NCI-H2171 (cell line): Measurements from ENCODE around the gene GPX1.
"Not testable (repeated sequence)": the region's sequence is repeated elsewhere in the genome, so short reads cannot be mapped to it uniquely, and the experiment has no call there.

ENCODE experiments used
- DNase-seq: peaks from one replicate; lab custom pipeline; 2025; lab: John Stamatoyannopoulos, UW

The GPX1 gene

GRCh38 chr3:49357443-49358216 is 523 bp downstream of the GPX1 start:
- not testable (repeated sequence) for DNase-seq

- not testable (repeated sequence) for DNase-seq
Observed at GRCh38 chr3:49357095-49357442, 1.1 kb downstream of the GPX1 start.

- DNase-seq = no peak
Observed at GRCh38 chr3:49352890-49353421, 5.2 kb downstream of the GPX1 start.

DNA sequence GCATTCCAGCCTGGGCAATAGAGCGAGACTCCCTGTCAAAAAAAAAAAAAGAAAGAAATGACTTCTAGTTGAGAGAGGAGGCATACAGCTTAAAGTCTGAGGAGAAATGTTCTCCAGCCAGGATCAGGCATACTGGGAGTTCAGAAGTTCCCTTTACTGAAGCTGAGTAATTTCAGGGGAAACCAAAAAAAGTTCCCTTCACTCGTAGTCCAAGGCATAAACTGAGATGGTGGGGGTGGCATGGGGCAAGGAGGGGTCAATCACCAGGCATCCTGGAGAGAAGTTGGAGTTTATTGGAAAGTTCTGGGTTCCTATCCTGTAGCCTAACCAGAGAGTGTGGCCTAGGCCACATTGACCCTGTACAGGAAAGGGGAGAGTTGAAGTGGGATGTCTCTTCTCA is 5.9 kb downstream of the GPX1 start:
- no peak for DNase-seq

DNA sequence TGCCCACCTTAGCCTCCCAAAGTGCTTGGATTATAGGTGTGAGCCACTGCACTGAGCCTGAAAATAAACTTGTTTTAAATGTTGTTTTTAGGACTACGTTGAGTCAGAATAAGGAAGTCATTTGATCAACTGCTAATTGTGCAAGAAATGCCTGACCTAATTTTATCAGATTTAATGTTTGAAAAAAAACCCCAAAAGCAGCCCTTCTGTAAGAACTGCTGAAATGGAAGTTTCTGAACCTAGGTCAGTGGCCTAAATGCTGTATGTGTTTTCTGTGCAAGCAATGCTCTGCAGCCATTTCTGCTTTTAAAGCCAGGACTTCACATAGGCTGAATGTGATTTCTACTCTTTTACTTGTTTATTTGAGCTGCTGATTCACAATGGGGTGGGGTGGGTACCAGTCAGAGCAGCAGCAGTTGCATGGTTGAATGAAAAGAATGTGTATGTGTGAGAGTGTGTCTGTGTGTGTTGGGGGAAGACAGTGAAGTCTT is 6.6 kb downstream of the GPX1 start:
- no peak for DNase-seq

DNA sequence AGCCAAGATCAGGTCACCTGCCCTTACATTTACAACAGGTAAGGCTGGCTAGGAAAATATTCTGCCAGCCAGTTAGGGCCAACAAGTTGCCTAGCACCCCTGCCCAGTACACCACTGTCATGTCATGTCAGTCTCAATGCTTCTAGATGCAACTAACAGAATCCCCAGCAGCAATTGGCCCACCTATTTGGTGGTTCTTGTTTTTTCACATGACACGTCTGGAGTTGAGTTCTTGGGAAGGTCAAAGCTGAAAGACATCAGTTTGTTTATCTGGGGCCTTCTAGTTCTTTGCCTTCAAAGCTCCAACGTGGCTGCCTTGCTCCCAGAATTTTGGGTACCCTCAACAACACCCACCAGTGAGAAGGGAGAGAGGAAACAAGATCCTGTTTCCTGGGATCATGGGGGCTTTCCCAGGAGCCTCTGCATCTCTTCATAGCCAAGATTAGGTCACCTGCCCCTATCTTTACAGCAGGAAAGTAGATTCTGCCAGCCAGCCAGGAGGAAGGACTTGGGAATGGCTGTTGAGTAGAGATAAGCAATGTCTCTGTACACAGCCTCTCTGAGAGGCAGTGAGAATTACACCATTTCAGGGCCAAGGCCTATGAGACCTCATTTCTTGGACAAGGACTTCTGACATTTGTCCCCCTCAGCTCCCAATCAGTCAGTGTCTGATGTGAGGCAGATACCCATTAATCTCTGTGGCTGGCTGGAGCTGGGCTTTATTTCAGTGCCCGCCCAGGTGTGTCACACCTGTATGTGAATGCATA is 8.6 kb downstream of the GPX1 start:
- DNase-seq = no peak

- not testable (repeated sequence) for DNase-seq
Observed at GRCh38 chr3:49348361-49348760, 9.8 kb downstream of the GPX1 start.

- no peak for DNase-seq
Observed at GRCh38 chr3:49346797-49347251, 11.3 kb downstream of the GPX1 start.

DNA sequence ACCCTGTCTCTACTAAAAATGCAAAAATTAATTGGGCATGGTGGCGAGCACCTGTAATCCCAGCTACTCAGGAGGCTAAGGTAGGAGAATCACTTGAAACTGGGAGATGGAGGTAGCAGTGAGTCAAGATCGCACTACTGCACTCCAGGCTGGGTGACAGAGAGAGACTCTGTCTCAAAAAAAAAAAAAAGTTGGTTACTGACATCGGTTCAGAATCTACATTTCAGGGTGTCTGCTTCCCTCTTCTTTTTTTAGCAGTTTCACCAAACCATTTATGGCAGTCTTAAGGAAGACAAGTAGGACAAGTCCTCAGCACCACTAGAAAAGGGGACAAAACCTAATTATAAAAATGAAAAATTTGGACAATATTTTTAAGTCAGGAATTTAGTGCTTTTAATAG is 15.0 kb downstream of the GPX1 start:
- DNase-seq = no peak

- DNase-seq = no peak
Observed at GRCh38 chr3:49341996-49342395, 16.2 kb downstream of the GPX1 start.

DNA sequence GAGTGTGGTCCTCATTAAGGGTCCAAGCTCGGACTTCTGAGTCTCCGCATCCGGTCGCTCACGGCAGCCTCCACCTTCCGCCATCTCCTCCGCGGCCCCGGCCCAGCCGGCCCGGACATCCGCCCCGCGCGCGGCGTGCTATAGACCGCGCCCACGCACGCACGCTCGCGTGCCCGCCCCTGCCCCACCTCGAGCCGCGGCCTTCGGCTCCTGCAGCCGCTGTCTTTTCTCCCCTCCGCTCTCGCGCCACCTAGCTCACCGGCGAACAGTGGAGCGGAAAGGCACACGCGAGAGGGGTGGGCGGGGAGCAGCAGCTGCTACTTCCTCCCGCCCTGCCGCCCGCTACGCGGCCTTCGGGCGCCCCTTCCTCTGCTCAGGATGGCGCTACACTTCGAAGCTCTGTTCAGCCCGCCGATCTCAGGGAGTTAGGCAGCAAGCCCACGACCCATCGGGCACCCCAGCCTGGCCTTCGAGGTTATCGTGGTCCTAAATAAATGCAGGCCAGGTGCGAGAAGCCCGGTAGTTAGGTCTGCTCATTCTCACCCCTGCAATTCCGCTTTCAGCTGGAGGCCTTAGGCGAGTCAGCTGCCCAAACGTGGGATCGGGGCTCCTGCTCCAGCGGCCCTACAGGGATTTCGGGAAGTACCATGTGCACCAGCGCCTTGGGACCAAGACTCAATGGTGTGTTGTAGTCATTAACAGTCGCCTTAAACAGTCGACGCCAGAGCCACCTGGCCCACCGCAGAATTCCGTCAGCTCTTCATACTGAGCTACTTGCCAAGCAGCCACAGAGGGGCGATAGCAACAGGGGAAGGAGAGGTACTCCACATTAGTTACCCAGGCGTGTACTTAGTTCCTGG is 18.0 kb downstream of the GPX1 start, which contains the start of gene USP4:
Gene USP4, minus strand, starts transcription at position 113 of the 860 bp plus-strand sequence. Its CDS starts 29 bp downstream, at position 84.
- peak; percentile 55 for DNase-seq

DNA sequence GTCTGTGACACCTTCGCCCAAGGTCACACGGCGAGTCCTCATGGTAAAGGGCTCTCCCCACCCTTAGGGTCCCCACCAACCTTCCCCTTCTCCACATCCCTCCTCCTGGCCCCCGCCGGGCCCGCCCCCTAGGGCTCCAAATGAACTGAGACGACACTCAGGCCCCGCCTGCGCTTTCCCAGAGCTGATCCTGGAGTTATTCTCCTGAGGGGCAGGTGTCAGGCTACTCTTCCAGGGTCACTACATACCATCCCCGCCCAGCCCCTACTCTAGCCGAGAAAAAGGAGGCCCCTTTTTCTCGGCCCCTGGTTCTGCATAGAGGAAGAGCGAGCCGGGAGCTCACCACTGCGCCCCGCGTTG is 18.6 kb downstream of the GPX1 start:
- DNase-seq = no peak

DNA sequence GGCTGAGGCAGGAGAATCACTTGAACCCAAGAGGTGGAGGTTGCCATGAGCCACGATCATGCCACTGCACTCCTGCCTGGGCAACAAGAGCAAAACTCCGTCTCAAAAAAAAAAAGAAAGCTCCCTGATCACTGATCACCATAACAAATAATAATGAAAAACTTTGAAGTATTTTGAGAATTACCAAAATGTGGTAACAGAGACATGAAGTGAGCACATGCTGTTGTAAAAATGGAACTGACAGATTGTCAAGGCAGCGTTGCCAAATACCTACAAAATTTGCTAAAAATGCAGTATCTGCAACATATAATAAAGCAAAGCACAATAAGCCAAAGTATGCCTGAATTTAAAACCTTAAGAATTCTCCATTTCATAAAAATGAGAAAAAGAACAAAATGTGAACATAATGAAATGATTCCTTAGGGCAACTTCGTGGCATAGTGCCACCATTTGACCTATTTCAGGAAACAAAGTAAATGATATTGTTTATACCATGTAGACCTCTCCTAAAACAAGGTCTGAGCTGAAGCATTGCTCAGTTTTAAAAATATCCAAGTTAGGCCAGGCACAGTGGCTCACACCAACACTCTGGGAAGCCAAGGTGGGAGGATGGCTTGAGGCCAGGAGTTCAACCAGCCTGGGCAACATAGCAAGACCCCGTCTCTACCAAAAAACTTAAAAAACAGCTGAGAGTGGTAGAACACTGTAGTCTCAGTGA is 24.1 kb downstream of the GPX1 start:
- no peak for DNase-seq

DNA sequence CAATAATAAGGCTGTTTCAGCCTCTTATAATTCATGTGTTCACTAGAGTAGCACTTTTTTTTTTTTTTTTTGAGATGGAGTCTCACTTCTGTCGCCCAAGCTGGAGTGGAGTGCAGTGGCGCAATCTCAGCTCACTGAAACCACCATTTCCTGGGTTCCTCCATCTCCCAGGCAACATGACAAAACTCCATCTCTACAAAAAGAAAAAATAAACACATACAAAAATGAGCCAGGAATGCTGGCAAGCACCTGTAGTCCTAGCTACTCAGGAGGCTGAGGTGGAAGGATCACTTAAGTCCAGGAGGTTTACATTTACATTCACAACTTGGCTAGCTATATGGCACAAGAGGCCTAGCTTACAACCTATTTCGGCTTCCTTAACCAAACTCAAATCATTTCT is 25.1 kb downstream of the GPX1 start:
- no peak for DNase-seq

GRCh38 chr3:49329186-49329585 is 29.0 kb downstream of the GPX1 start:
- DNase-seq = no peak

DNA sequence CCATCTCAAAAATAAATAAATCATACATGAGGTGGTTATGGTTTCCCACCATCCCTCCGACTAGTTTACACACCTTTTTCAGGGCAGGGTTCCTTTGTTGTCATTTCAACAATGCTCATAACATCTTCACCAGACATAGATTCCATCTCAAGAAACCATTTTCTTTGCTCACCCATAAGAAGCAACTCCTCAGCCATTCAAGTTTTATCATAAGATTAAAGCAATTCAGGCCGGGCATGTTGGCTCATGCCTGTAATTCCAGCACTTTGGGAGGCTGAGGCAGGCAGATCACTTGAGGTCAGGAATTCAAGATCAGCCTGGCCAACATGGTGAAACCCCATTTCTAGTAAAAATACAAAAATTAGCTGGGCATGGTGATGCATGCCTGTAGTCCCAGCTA is 29.8 kb downstream of the GPX1 start:
- not testable (repeated sequence) for DNase-seq

GRCh38 chr3:49327485-49327884 is 30.7 kb downstream of the GPX1 start:
- DNase-seq = no peak

DNA sequence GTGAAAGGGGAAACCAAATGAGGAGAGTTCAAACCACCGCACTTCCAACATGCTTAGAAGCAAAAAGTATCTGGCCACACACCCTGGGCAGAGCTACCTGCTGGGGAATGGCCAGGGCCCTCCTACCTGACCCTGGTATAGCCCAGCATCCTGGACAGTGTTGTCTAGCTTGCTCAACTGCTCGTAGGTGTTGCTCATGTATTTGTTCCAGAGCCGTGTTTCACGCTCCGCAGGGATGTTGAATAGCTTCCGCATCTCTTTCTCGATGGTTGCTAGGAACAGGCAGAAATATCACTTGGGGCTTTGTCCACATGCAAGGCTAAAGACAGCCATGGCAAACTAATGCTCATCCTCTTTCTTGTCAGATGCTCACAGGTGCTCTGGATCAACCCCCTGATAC is 33.4 kb downstream of the GPX1 start:
- DNase-seq = no peak

DNA sequence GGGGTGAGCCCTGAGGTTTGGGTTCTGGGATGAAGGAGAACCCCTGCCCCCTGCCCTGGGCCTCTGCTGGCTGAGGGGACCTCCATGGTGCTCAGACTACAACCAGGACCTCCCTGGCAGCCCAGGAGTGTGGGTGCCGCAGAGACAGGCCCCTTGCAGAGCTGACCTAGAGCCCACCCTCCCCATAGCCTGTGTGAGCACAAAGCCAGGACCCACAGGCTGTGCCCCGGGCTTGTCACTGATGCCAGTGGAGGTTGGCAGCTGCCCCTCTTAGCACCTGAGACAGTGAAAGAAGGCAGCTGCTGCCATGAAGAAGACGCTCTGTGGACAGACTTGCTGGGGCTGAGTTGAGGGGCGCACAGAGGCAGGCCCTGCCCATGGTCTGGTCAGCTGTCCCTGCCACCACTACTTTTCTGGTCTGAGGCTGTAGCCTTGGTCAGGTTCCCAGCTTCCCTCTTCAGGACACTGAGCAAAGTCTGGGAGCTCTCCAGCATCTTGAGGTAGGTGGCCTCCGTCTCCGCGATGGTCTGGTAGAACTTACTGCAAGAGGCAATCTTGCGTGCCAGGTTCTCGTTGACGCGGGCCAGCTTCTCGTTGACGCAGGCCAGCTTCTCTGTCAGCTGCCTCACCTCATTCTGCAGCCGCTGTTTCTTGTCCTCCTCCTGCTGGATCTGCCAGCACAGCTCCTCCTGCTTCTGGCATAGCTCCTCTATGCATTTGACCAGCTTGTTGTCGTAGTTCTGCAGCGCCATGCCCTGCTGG is 41.3 kb downstream of the GPX1 start:
- DNase-seq = no peak

GRCh38 chr3:49313896-49314688 is 44.1 kb downstream of the GPX1 start:
- DNase-seq = no peak
